Measurements from ENCODE around the gene CCSER1.
"Not testable (repeated sequence)": the region's sequence is repeated elsewhere in the genome, so short reads cannot be mapped to it uniquely, and the experiment has no call there.

Gene CCSER1

DNA sequence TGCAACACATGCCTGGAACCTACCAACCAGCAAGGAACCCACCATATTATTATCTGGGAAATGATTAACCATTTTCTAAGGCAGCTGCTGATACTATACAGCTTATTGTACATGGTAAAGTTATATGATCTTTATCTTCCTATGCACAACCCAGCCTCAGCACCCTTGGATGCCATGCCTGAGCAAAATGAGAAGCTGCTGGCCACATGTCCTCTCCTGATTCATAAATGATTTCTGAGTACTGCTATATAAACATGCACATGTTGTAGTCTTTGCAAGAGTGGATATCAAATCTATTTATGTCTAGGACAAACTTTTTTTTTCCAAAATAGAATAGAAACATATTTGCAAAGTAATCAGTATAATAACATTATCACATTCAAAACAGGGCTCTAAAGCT is 1043.6 kb downstream of the CCSER1 start:
- DNase-seq (ENCODE audit: low spot score), result no peak

DNA sequence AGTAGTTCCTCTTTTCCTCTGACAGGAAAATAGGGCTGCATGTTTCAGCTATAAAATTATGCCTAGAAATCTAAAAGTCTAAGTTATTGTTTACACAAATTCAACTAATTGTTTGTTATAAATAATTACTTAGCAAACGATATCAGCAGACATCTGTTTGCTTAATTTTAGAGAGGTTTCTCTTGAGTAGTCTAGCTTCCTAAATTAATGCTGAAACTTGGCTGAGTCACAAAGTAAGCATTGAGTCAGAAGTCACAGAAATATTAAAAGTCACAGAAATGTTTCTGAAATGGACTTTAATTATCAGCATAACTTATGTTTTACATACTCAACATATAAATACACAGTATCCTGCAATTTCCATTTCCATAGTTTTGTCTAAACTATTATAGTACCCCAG is 1044.0 kb downstream of the CCSER1 start:
- DNase-seq (ENCODE audit: low spot score), result no peak

DNA sequence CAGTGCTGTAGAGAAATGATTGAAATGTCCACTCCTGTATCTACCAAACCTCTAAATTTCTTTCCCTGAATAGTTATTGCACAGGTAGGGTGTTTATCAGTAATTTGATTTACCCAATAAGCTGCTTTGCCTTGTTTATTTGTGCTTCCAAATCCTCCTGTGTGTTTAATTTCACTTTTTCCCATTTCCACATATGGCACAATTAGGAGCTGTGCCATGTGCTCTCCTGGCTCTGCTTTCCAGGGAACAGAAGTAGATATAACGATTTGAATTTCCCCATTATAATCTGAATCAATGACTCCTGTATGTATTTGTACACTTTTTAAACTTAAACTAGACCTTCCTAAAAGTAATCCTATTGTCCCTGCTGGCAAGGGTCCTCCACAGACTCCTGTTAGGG is 1057.9 kb downstream of the CCSER1 start:
- not testable (repeated sequence) for DNase-seq (ENCODE audit: low spot score)

DNA sequence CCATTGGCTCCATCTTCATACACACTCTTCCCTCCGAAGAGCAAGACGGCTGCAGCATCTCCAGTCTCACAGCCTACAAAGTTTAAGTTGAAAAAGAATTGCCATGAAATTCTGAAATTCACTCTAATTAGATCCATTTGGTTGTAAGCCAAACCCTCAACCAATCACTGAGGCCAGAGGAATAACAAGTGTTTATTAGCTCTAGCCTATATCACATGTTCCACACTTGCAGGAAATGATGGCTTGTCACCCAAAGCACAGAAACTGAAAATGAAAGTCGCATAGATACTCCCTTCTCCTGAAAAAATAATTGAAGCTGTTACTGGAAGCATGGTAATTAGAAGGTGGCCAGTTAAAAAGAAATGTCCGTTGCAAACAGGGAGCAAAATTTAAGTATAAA is 1071.8 kb downstream of the CCSER1 start:
- DNase-seq (ENCODE audit: low spot score), result no peak

DNA sequence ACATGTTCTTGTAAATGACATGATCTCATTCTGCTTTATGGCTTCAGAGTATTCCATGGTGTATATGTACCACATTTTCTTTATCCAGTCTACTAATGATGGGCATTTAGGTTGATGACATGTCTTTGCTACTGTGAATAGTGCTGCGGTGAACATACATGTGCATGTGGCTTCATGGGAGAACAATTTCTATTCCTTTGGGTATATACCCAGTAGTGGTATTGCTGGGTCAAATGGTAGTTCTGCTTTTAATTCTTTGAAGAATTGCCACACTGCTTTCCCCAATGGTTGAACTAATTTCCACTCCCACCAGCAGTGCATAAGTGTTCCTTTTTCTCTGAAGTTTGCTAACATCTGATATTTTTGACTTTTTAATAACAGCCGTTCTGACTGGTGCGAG is 1080.3 kb downstream of the CCSER1 start:
- no peak for DNase-seq (ENCODE audit: low spot score)

DNA sequence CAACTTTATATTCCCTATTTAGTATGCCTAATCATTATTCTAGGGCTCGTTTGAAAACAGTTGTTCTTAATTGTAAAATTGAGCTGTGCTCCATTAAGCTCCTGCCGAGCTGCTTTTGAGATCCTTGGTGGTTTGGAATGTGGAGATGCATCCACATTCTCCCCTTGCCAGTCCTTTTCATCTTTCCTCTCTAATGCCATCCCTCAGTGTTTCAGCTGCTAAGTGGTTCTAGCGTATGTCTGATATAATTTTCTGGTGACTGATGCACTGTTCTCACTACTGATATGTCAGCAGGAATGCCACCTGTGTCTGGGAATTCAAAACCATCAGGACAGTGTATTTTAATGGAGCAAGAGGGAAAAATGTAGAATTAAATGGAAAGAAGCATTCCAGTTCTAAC is 1085.0 kb downstream of the CCSER1 start:
- no peak for DNase-seq (ENCODE audit: low spot score)

DNA sequence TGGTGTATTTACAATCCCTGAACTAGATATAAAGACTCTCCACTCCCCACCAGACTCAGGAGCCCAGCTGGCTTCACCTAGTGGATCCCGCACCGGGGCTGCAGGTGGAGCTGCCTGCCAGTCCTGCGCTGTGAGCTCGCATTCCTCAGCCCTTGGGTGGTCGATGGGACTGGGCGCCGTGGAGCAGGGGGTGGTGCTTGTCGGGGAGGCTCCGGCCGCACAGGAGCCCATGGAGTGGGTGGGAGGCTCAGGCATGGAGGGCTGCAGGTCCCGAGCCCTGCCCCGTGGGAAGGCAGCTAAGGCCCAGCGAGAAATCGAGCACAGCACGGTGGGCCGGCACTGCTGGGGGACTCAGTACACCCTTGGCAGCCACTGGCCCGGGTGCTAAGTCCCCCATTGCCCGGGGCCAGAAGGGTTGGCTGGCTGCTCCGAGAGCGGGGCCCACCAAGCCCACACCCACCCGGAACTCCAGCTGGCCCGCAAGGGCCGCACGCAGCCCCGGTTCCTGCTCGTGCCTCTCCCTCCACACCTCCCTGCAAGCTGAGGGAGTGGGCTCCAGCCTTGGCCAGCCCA is 1090.7 kb downstream of the CCSER1 start:
- DNase-seq (ENCODE audit: low spot score), result not testable (repeated sequence)

DNA sequence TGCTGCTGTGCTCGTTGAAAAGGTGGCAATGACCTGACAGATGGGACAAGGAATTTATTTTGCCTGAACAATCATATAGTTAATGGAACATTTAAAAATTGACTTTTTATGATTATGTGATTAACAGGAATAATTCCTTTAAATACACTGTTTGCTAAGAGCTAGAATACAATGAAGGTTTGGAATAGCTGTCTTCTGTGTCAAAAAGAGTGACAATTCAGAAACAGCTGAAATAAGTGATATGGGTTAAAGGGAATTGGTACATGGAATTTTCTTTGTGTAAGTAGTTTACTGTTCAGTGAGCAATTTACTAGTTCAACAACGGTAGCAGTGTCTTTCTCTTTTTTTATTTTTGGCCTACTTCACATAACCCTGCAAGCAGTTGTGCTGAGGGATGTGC is 1093.1 kb downstream of the CCSER1 start:
- no peak for DNase-seq (ENCODE audit: low spot score)

DNA sequence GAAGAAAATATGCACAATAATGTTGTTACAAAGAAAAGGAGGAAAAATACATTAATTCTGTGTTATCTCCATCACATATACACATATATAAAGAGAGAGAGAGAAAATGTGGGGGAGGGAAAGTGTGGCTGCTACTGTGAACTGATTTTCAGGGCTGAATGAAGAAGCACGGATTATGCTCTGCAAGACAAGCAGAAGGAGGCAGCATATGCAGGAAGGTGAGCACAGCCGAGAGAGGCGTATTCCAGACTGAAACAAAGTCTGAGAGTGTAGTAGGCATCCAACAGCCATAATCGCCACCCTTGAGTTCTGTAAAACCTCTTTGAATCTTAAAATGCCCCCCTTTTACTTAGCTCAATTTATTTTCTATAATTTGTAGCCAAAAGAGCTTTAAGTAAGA is 1094.8 kb downstream of the CCSER1 start:
- DNase-seq (ENCODE audit: low spot score), result no peak

DNA sequence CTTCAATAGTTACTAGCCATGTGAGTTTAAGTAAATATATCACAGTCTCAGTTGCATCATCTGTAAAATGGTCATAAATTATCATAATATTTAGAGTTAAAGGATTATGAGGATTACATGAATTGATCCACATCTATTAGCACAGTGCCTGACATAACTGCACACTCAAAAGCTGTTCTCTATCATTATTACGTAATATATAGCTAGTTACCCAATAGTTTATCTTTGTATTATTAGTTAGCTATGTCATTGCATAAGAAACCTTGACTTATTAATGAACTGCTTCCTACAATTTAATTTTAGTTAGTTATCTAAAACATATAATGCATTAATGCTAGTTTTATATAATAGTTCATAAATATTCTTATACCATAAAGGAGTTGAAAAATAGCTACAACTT is 1099.7 kb downstream of the CCSER1 start:
- no peak for DNase-seq (ENCODE audit: low spot score)

DNA sequence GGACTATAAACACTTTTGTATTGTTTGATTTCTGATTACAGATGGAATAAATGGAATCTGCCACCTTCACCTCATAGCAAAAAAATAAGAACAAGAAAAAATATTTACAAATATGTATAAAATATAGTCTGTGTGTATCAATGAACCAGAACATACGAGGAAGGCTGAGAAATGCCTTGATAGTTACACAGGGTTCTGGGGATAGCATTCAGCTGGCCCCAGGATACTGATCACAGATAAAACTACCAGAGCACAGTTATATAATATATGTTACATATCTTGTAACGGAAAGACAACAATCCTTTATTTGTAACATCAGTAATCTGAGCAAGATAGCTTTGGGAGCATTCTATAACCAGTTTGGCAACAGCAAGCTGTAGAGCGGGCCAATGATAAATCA is 1101.5 kb downstream of the CCSER1 start:
- no peak for DNase-seq (ENCODE audit: low spot score)

DNA sequence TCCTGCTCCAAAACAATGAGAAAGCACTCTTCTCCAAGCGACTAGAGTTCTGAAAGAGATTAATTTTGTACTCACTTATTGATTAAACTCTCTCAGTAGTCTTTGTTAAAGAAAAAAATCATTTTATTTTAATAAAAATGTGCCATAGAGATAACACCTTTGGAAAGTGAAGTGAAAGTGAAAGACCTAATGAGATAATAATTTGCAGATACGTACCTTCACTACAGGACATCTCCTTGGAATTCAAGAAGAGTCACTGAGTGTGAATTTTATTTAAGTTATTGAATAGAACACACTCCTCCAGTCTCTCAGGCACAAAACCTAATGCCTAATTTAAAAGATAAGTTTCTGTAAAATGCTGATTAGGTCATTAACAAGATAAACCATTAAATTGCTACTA is 1106.0 kb downstream of the CCSER1 start:
- DNase-seq (ENCODE audit: low spot score), result no peak

DNA sequence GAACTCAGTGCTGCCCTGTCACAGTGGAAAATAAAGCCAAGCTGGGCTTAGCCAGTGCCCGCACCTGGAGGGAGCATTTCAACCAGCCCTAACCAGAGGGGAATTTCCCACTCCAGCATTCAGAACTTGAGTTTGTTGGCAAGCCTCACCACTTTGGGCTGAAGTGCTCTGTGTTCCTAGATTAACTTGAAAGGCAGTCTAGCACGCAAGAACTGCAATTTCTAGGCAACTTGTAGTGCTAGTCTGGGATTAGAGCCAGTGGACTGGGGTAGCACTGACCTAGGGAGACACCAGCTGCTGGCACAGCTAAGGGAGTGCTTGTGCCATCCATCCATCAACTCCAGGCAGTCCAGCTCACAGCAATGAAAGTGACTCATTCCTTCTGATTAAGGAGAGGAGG is 1115.9 kb downstream of the CCSER1 start:
- DNase-seq (ENCODE audit: low spot score), result no peak

DNA sequence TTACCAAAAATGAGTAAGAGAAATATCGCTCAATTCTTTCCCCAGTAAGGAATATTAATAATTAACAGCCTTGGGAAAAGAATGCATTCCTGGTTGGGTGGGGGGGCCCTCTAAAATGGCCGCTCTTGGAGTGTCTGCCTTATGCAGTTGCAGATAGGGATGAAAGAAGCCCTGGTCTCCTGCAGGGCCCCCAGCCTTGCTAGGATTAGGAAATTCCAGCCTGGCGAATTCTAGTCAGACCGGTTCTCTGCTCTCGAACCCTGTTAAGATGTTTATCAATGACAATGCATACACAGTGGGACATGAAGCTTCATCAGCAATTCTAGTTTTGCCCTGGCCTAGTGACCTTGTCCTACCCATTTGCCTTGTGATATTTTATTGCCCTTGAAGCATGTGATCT is 1128.8 kb downstream of the CCSER1 start:
- DNase-seq (ENCODE audit: low spot score), result no peak

DNA sequence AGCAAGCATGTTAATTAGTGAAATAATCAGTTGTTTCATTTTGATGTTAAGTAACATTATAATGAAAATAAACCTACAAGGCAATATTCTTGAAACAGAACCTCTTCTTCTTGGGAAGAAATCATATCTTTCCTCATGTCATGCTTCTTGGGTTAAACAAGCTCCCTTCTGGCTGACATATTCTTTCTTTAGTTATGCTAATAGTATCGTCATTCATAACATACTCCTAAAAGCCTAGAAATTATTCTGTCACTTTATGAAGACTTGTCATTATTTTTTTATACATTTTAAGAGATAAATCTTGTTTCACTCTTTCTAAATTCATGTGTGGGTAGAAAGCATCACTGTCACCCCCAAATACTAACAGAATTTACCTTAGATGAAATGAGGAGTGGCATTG is 1129.6 kb downstream of the CCSER1 start:
- DNase-seq (ENCODE audit: low spot score), result no peak

DNA sequence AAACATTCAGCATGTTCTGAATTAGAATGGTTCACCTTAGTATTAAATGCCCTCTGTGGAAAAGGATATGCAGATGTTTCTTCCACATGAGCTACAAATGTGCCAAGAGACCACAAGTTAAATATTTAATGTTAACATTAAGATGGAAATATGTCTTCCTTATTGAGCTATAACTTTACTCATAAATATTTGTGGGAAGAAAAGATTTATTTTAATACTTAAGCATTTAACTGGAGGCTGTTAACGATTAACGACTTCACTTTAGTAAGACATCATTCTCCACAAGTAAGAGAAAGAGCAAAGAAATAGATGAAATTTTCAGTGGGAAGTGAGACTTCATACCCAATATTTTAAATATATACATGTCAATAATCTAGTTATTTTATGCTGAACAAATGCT is 1130.5 kb downstream of the CCSER1 start:
- DNase-seq (ENCODE audit: low spot score), result no peak

DNA sequence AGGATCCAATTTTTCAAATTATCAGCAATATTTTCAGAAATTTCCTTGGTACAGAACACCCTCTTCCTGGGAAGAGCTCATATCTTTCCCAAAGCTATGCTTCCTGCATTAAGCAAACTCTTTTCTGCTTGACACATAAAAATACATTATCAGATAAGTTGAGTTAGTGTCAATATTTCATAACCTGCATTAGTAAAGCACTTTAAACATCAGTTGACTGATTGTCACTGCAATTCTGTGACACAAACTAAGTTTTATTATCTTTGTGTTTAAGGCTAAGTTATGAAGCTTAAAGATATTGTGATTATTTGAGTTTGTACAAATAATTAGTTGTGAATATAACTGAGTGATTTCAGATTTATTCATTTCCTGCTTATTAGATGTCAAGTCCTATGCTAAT is 1131.1 kb downstream of the CCSER1 start:
- DNase-seq (ENCODE audit: low spot score), result no peak

DNA sequence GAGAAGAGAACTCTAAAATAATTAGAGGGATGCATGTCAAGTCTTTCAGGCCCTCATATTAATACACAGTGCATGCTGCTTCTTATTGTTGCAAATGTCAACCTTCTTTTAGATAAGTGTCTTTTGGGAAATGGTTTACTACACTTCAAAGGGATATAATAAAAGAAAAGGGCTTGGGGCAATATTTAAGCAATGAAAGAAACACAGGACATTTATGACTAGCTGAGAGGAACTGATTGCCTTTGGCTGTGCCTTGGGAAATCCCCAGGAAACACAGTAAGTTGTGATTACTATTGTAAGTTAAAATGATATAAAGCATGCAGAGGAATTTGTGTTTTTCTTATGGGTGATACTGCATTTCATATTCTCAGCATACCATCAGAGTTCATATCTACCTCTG is 1140.3 kb downstream of the CCSER1 start:
- no peak for DNase-seq (ENCODE audit: low spot score)

DNA sequence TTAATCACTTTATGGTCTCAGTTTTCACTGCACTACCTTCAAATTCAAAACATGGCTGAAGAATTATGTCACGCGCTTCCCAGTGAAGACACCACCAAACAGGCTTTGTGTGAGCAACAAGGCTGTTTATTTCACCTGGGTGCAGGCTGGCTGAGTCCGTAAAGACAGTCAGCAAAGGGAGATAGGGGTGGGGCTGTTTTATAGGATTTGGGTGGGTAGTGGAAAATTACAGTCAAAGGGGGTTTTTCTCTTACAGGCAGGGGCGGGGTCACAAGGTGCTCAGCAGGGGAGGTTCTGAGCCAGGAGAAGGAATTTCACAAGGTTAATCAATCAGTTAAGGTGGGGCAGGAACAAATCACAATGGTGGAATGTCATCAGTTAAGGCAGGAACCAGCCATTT is 1141.3 kb downstream of the CCSER1 start:
- DNase-seq (ENCODE audit: low spot score), result not testable (repeated sequence)

DNA sequence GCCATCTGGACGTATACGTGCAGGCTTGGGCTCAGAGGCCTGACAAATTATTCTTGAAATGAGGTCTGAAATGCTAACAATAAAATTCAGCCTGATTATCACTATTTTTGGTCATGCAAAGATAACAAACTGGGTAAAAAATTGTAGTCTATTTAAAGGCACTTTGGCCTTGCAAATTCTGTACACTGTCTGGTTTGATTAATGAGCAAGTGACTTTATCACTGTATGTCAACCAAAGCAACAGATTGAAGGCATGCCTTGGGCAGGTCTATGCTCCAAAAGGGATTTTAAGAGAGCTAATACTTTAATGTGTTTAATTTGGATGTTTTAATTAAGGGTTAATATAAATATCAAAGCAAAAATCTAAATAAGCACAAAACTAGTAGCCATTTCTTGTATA is 1141.7 kb downstream of the CCSER1 start:
- no peak for DNase-seq (ENCODE audit: low spot score)

DNA sequence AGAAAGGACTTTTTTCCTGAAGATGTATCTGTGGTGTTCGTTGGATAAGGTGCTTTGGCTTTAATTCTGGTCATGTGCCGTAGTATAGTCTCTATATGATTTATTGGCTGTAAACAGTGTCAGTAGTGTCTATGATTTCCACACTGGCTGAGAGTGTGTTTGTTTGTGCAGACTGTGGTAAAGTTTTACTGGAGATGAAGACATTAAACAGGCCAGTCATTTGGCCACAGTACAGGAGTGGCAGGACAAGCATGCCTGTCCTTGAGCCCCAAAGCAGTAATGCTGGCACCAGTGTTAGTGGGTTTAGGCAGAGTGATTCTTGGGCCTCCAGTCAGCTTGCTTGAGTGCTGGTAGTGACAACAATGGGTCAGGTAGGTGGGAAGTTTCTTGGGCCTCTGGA is 1152.7 kb downstream of the CCSER1 start:
- DNase-seq (ENCODE audit: low spot score), result no peak

DNA sequence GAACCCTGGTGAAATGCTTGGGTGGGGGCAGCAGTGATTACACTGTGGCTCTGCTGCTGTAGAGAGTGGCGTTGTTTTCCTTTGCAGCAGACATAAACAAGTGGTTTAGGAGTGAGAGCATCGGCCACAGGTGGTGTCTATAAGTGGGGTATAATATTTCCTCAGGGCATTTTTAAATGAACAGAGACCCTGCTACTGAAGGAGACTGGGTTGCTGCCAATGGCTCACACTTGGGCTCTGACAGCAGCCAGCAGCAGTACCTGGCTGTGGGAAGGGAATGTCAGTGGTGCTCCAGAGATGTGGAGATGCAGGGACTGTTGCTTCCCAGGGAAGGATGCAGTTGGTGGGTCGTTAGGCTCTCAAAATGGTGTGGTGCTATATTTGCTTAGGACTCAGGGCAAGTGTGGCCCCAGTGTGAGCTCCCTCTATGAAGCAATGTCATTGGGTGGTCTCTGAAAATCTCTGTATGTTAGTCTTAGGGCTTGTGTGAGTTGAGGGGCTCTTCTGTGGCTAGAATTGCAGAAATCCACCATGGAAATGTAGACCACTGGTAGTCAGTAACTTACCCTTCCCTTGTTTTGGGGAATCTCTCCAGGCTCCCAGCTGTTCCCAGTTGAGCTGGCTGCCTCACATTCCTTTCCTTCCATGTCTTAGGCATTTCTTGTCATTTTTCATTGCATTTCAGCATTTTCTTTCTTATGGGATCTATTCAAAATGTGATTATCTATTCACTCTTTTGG is 1153.5 kb downstream of the CCSER1 start:
- DNase-seq (ENCODE audit: low spot score), result no peak

DNA sequence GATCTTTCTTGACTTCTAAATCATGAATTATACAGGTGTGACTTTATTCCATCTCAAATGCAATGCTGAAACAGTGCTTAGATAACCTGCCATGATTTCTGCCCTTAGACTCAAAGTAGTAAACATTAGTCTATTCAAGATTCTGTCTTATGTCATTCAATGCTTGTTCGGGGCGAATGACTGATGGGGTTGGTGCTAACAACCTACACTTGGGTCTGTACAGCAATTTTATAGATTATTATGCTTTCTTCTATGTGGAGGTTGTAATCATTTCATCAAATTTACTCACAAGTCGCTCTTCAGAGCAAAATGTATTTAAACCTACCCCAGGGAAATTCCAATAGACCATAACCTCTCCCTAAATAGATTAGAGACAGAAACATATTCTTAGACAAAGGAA is 1155.0 kb downstream of the CCSER1 start:
- no peak for DNase-seq (ENCODE audit: low spot score)

DNA sequence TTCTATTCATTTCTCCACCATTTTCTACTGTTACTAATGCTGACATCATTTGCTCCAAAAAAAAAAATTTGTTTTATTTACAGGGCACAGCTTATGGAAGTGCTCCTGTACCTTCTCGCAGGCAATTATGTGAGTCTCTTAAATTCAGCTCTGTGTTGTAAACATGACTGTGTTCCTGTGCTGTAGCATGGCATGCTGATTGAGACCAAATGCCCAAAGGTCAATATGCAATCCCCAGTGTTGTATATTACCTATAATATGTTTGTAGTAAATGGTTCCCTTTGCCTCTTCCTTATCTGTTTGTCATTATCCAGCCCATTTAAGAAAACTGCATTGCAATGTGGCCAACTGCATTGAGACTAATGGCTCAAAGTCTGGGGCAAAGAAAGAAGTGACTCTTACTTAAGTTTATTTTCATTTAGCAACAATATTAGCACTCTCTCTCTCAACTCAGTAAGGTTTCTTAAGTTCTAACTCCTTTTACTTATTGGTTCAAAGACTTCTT is 1156.6 kb downstream of the CCSER1 start:
- DNase-seq (ENCODE audit: low spot score), result no peak
